Measurements from ENCODE around the gene ZNF609. TPM values are rescaled to one million over a fixed set of nuclear protein-coding genes. Genes with fewer than 3 reads are reported as not detected.
A peak's percentile ranks its signal among the peaks of the same experiment; 100 is the strongest.

ZNF609 gene
- total RNA-seq, 4 donors from 2014 or later = 25.2 to 45.5 (median 32.6) TPM

DNA sequence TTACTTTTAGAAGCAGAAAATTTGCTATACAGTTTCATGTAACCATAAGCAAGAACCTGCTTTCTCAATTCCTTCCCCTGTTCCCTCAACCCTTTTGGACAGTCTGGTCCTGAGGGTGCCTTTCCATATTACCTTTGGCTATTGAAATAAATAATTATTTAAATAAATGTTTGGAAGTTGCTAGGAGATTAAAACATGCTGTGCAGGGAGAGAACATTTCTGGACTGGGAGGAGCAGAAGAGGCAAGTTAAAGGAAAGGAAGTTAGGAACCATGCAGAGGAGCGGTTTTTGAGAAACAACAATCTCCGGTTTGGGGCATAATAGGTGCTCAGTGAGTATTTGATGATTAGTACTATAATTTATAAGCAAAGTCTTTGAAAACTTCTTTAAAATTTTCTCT, 41.8 kb downstream of the ZNF609 start:
- DNase-seq = no peak
- intact Hi-C loops (cut with DNase I) = no loop called here
- WGBS, 2 donors = 85 to 89% methylated on average over 2 of the region's 2 CpGs
- Histone ChIP-seq H3K4me1 (peaks cover 11 to 30% of the 10 kb centered on the region in 2 donors), H3K4me3 (replicated peaks in 1 of 3) (no peak overlapping the region), H3K9me3 (no peaks in the 10 kb centered on the region), H3K27ac (no peak overlapping the region), H3K27me3 (no peaks in the 10 kb centered on the region), H3K36me3 (peaks cover 7 to 8% of the 10 kb centered on the region in 2 donors)
- TF ChIP-seq POLR2A (IDR thresholded peaks at IDR 0.05) = no peak
- no peak for TF ChIP-seq CTCF (IDR thresholded peaks at IDR 0.05)

DNA sequence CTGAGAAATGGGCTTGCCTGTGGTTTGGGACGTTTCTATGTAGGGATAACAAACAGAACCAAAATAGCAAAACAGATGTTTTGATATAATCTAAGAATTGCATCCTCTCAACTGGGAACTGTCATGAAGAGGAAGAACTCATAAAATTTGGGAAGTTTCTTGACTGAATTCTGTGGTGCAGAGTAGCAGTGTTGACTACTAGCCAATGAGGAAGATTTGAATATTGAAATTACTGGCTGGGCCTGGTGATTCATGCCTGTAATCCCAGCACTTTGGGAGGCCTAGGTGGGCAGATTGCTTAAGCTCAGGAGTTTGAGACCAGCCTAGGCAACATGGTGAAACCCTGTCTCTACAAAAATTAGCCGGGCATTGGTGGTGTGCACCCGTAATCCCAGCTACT, 42.2 kb downstream of the ZNF609 start:
- peaks cover 7 to 8% of the 10 kb centered on the region in 2 donors for H3K36me3 ChIP-seq
- H3K27me3 ChIP-seq = no peaks in the 10 kb centered on the region
- no peaks in the 10 kb centered on the region for H3K9me3 ChIP-seq
- intact Hi-C loops (cut with DNase I) = no loop called here
- TF ChIP-seq CTCF (IDR thresholded peaks at IDR 0.05) = no peak
- TF ChIP-seq POLR2A (IDR thresholded peaks at IDR 0.05) = no peak
- H3K4me3 ChIP-seq (replicated peaks in 1 of 3) = no peak overlapping the region
- WGBS, 2 donors = 84 to 86% methylated on average over 3 of the region's 3 CpGs
- H3K27ac ChIP-seq = peak overlapping the region; percentile 24 to 32 (median 26)
- DNase-seq = no peak
- peaks cover 15 to 33% of the 10 kb centered on the region in 2 donors for H3K4me1 ChIP-seq

DNA sequence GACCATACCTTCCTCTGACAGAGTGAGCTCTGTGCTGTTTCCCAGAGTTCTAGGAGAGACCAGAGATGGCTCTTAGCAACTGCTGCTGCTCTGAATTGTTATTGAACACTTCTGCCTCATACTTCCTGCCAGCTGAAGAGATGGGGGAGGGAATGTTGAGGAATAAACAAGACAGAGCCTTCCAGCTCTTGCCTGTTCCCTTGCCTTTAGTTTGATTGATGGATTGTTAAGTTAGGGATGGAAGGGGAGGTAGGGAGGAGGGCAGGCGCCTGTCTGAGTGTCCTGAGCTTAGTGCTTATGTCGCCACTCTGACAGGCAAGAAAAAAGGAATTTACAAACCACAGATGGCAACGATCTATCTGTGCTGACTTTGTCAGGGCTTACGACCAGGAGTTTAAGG, 42.8 kb downstream of the ZNF609 start:
- H3K36me3 ChIP-seq = peaks cover 7 to 8% of the 10 kb centered on the region in 2 donors
- H3K27me3 ChIP-seq = no peaks in the 10 kb centered on the region
- peak overlapping the region; percentile 24 to 32 (median 26) for H3K27ac ChIP-seq
- 63 to 64% methylated on average over 4 of the region's 4 CpGs for WGBS, 2 donors
- intact Hi-C loops (cut with DNase I) = no loop called here
- H3K4me1 ChIP-seq = peaks cover 21 to 39% of the 10 kb centered on the region in 2 donors
- peak in 1 of 2 donors; percentile 19 for DNase-seq
- no peak overlapping the region for H3K4me3 ChIP-seq (replicated peaks in 1 of 3)
- TF ChIP-seq POLR2A (IDR thresholded peaks at IDR 0.05) (no peak), CTCF (IDR thresholded peaks at IDR 0.05) (no peak)
- no peaks in the 10 kb centered on the region for H3K9me3 ChIP-seq

GRCh38 chr15:64503640-64504039, 43.3 kb downstream of the ZNF609 start:
- Histone ChIP-seq H3K4me3 (replicated peaks in 1 of 3) (no peak overlapping the region), H3K4me1 (peaks cover 26 to 44% of the 10 kb centered on the region in 2 donors), H3K36me3 (peaks cover 7 to 8% of the 10 kb centered on the region in 2 donors), H3K27ac (peak overlapping the region; percentile 24 to 32 (median 26)), H3K27me3 (no peaks in the 10 kb centered on the region), H3K9me3 (no peaks in the 10 kb centered on the region)
- 38 to 42% methylated on average over 1 of the region's 1 CpG for WGBS, 2 donors
- TF ChIP-seq CTCF (IDR thresholded peaks at IDR 0.05) = no peak
- no peak for TF ChIP-seq POLR2A (IDR thresholded peaks at IDR 0.05)
- no peak for DNase-seq
- intact Hi-C loops (cut with DNase I) = no loop called here

GRCh38 chr15:64507293-64507802, 47.0 kb downstream of the ZNF609 start:
- Histone ChIP-seq H3K9me3 (no peaks in the 10 kb centered on the region), H3K4me1 (peaks cover 49 to 55% of the 10 kb centered on the region in 2 donors), H3K27ac (peak overlapping the region; percentile 39 to 72 (median 62)), H3K4me3 (replicated peaks in 1 of 3) (no peak overlapping the region), H3K36me3 (no peaks in the 10 kb centered on the region), H3K27me3 (no peaks in the 10 kb centered on the region)
- 13 to 34% methylated on average over 3 of the region's 3 CpGs for WGBS, 2 donors
- intact Hi-C loops (cut with DNase I) = no loop called here
- no peak for TF ChIP-seq CTCF (IDR thresholded peaks at IDR 0.05)
- TF ChIP-seq POLR2A (IDR thresholded peaks at IDR 0.05) = peak in 1 of 2 donors; percentile 14
- DNase-seq = peak; percentile 90 to 91
